CD4-positive, alpha-beta T cell (primary cell): ENCODE data around the gene PHF12. TPM values are rescaled to one million over a fixed set of nuclear protein-coding genes. Genes with fewer than 3 reads are reported as not detected.

Source experiments
- ATAC-seq: fragments of 200-7000 bp; cut with Tn5 transposase; one replicate; pipeline ENCODE4 v1.10.0; 2022; ENCODE audit warnings: mild to moderate bottlenecking; ENCODE audit not compliant: poor library complexity
- CTCF ChIA-PET: fragments of 350-600 bp; sonication (Branson Sonifier 250); formaldehyde crosslinking; loops from one replicate; lab custom pipeline; 2021; ENCODE audit warnings: antibody characterized with exemption, inconsistent platforms; lab: Charles Lee
- POLR2A ChIA-PET: fragments of 350-600 bp; sonication (Branson Sonifier 250); formaldehyde crosslinking; loops from one replicate; lab custom pipeline; 2021; ENCODE audit warnings: antibody characterized with exemption, inconsistent platforms; lab: Charles Lee
- DNase-seq, 14 experiments: peaks; one replicate each; pipeline ENCODE4 v3.0.0-alpha.2; 2013 to 2020; ENCODE audit warnings: mixed read lengths in 2 of 14
- H3K27ac ChIP-seq, 2 donors: one replicate each; pipeline versions ENCODE4 v1.5.1 to v1.7.0; 2013; ENCODE audit warnings: low read length in 2 of 2, low read depth in 1 of 2, mild to moderate bottlenecking in 1 of 2
- H3K27me3 ChIP-seq, 2 experiments: 1 replicate in 1 of 2; 2 replicates in 1 of 2; pipeline versions ENCODE4 v1.6.1 to v1.7.0; 2013; ENCODE audit warnings: low read length in 2 of 2, control low read depth in 1 of 2, mild to moderate bottlenecking in 1 of 2, moderate library complexity in 1 of 2; ENCODE audit not compliant: insufficient read depth in 2 of 2, control insufficient read depth in 1 of 2
- H3K36me3 ChIP-seq: one replicate; pipeline ENCODE4 v1.6.1; 2013; ENCODE audit warnings: low read length, control low read depth; ENCODE audit not compliant: insufficient read depth
- H3K4me1 ChIP-seq: one replicate; pipeline ENCODE4 v1.6.1; 2013; ENCODE audit warnings: low read length, control low read depth; ENCODE audit not compliant: insufficient read depth
- H3K4me3 ChIP-seq: one replicate; pipeline ENCODE4 v1.5.1; 2013; ENCODE audit warnings: mild to moderate bottlenecking, low read length, moderate library complexity
- H3K9me3 ChIP-seq, 2 experiments: 1 replicate in 1 of 2; 2 replicates in 1 of 2; pipeline versions ENCODE4 v1.6.1 to v1.7.0; 2013; ENCODE audit warnings: low read length in 2 of 2, mild to moderate bottlenecking in 2 of 2, control low read depth in 1 of 2, moderate library complexity in 1 of 2; ENCODE audit not compliant: control insufficient read depth in 1 of 2, insufficient read depth in 1 of 2
- H3K27ac Mint-ChIP-seq: one replicate; pipeline ENCODE4 v1.8.0; 2020; ENCODE audit warnings: mixed read lengths
- H3K27me3 Mint-ChIP-seq: one replicate; pipeline ENCODE4 v1.8.0; 2021; ENCODE audit warnings: mixed read lengths
- H3K36me3 Mint-ChIP-seq: one replicate; pipeline ENCODE4 v1.8.0; 2021; ENCODE audit warnings: low read depth, mixed read lengths
- H3K4me1 Mint-ChIP-seq: one replicate; pipeline ENCODE4 v1.8.0; 2021; ENCODE audit warnings: low read depth, mixed read lengths
- H3K4me3 Mint-ChIP-seq: one replicate; pipeline ENCODE4 v1.8.0; 2020; ENCODE audit warnings: mild to moderate bottlenecking, mixed read lengths
- H3K9me3 Mint-ChIP-seq: one replicate; pipeline ENCODE4 v1.8.0; 2020; ENCODE audit warnings: mixed read lengths
- CTCF ChIP-seq: fragments of 200-600 bp; IDR thresholded peaks from one replicate; pipeline ENCODE4 v1.8.0; 2022; ENCODE audit warnings: antibody characterized with exemption, mild to moderate bottlenecking
- intact Hi-C, 2 experiments: fragments of 100-400 bp; cut with DNase I in 1 of 2; cut with micrococcal nuclease in 1 of 2; formaldehyde crosslinking; loops; one replicate each; pipeline versions ENCODE4 v1.15.1 to v1.9.0; 2023 to 2025; cut with DNase I, micrococcal nuclease
- total RNA-seq, 174 experiments: library from RNA in 2 of 174; stranded (reverse) in 2 of 174; gene quantifications; one replicate each; pipeline ENCODE4 v1.2.3 and lab custom pipeline; 2021 to 2026

PHF12 gene
- total RNA-seq, 2 experiments from 2014 or later = 232 to 247 TPM

- H3K27ac Mint-ChIP-seq = no peak overlapping the region
Observed at GRCh38 chr17:28989028-28989427, 37.7 kb upstream of the PHF12 start.

GRCh38 chr17:28988475-28988874 lies 37.2 kb upstream of the PHF12 start:
- Mint-ChIP-seq H3K9me3 (no peaks in the 10 kb centered on the region), H3K27ac (no peak overlapping the region), H3K4me3 (no peak overlapping the region), H3K36me3 (no peaks in the 10 kb centered on the region), H3K4me1 (peaks cover 6% of the 10 kb centered on the region), H3K27me3 (no peaks in the 10 kb centered on the region)
- peaks cover 2 to 5% of the 10 kb centered on the region in 2 experiments for H3K27me3 ChIP-seq
- intact Hi-C loops = no loop called here
- no peaks in the 10 kb centered on the region for H3K9me3 ChIP-seq
- no peaks in the 10 kb centered on the region for H3K36me3 ChIP-seq
- peaks cover 7% of the 10 kb centered on the region for H3K4me1 ChIP-seq
- H3K4me3 ChIP-seq = no peak overlapping the region
- ChIA-PET CTCF (no interaction called here), POLR2A (no interaction called here)
- no peak for TF ChIP-seq CTCF
- H3K27ac ChIP-seq = no peak overlapping the region
- DNase-seq = no peak
- no peak for ATAC-seq

More at GRCh38 chr17:28989028-28989427, 37.7 kb upstream of the PHF12 start:
- ATAC-seq (no peak), DNase-seq (no peak)
- Mint-ChIP-seq H3K4me3 (no peak overlapping the region), H3K4me1 (peaks cover under 1% of the 10 kb centered on the region), H3K36me3 (no peaks in the 10 kb centered on the region), H3K9me3 (no peaks in the 10 kb centered on the region), H3K27me3 (no peaks in the 10 kb centered on the region)
- Histone ChIP-seq H3K4me1 (peaks cover 2% of the 10 kb centered on the region), H3K27ac (no peak overlapping the region), H3K27me3 (peaks cover 2 to 5% of the 10 kb centered on the region in 2 experiments), H3K9me3 (no peaks in the 10 kb centered on the region), H3K4me3 (no peak overlapping the region), H3K36me3 (no peaks in the 10 kb centered on the region)
- ChIA-PET POLR2A (no interaction called here), CTCF (no interaction called here)
- intact Hi-C loops = no loop called here
- TF ChIP-seq CTCF = no peak

GRCh38 chr17:28986714-28987655 lies 35.7 kb upstream of the PHF12 start:
- Histone ChIP-seq H3K27ac (no peak overlapping the region), H3K4me1 (peaks cover 22% of the 10 kb centered on the region), H3K9me3 (no peaks in the 10 kb centered on the region), H3K27me3 (peaks cover 0 to 5% of the 10 kb centered on the region in 2 experiments), H3K4me3 (no peak overlapping the region), H3K36me3 (no peaks in the 10 kb centered on the region)
- CTCF ChIA-PET = no interaction called here
- intact Hi-C loops = no loop called here
- Mint-ChIP-seq H3K9me3 (no peaks in the 10 kb centered on the region), H3K27ac (no peak overlapping the region), H3K27me3 (no peaks in the 10 kb centered on the region), H3K4me1 (peaks cover 21% of the 10 kb centered on the region), H3K4me3 (no peak overlapping the region), H3K36me3 (no peaks in the 10 kb centered on the region)
- POLR2A ChIA-PET = interaction anchor here (0.8 kb wide), 1 partner anchor 35 kb away, joined by 3 read pairs; no protein-coding TSS in a partner anchor
- no peak for TF ChIP-seq CTCF
- ATAC-seq = no peak
- DNase-seq = no peak
